K562 (cell line): ENCODE results near the gene ARV1. TPM values are rescaled to one million over a fixed set of nuclear protein-coding genes. Genes with fewer than 3 reads are reported as not detected.

Experiments used
- ELF1 ChIP-seq: fragments of 200-800 bp; sonication (Bioruptor generic); IDR thresholded peaks from 2 replicates; pipeline ENCODE4 v1.6.1; 2016; ENCODE audit warnings: missing genetic modification characterization, missing compliant biosample characterization
- MGA ChIP-seq: fragments of 450-650 bp; IDR thresholded peaks from 2 replicates; pipeline ENCODE4 v1.6.1; 2016; ENCODE audit warnings: mild to moderate bottlenecking, moderate library complexity
- NR4A1 ChIP-seq, 2 experiments: fragments of 250-450 bp in 1 of 2; fragments of 450-650 bp in 1 of 2; sonication (Bioruptor Pico) in 1 of 2; IDR thresholded peaks; 2 replicates each; pipeline versions ENCODE4 v1.4.0 to v1.6.1; 2016 to 2020; ENCODE audit warnings: mild to moderate bottlenecking in 2 of 2, missing compliant biosample characterization in 1 of 2, missing genetic modification characterization in 1 of 2, moderate library complexity in 1 of 2
- RBM39 ChIP-seq: fragments of 200-400 bp; formaldehyde crosslinking; optimal IDR thresholded peaks from 2 replicates; pipeline ENCODE3; 2018; ENCODE audit warnings: low read depth, low read length
- YBX1 ChIP-seq: fragments of 450-650 bp; IDR thresholded peaks from 2 replicates; pipeline ENCODE4 v1.7.1; 2016; ENCODE audit warnings: mild to moderate bottlenecking
- ZNF12 ChIP-seq: sonication (generic); formaldehyde crosslinking; IDR thresholded peaks from 2 replicates; pipeline ENCODE4 v1.4.0; 2020; ENCODE audit warnings: mild to moderate bottlenecking, missing genetic modification reagents
- polyA plus RNA-seq, 8 experiments: library from polyadenylated mRNA; depleted of rRNA in 4 of 8; stranded (reverse) in 5 of 8; unstranded in 3 of 8; fragments of >200 nt; fragmentation: Nextera tagmentation in 2 of 8; fragmentation: Illumina TruSeq in 1 of 8; extraction: Ambion mirVana in 2 of 8; extraction: Trizol in 1 of 8; gene quantifications; 2 replicates each; pipeline versions ENCODE4 v1.2.1 to v1.2.3, GENCODE V29; 2011 to 2014; ENCODE audit warnings: inconsistent platforms in 1 of 8, missing spikeins in 1 of 8
- total RNA-seq, 7 experiments: library from RNA; depleted of rRNA in 6 of 7; stranded (reverse); fragments of >200 nt in 6 of 7; fragmentation: Illumina TruSeq in 2 of 7; extraction: Trizol in 2 of 7; gene quantifications; 2 replicates each; pipeline versions ENCODE4 v1.2.1 to v1.2.3, GENCODE V29; 2011 to 2021; ENCODE audit warnings: low replicate concordance in 1 of 7
- TF ChIP-seq, protein P1 (sequence below): fragments of 450-650 bp; IDR thresholded peaks from 2 replicates; pipeline ENCODE4 v1.6.1; 2016; ENCODE audit warnings: low read depth

Gene ARV1
- total and polyA plus RNA-seq, 9 of the 15 experiments (the other 6 are each of a cell fraction or from before 2014, with no cell fraction given): 54.8 to 139 (median 74.0) TPM

GRCh38 chr1:231040019-231040799 lies 61.3 kb downstream of the ARV1 start, which contains the start of gene FAM89A (continued):
- no peak for TF ChIP-seq MGA
- TF ChIP-seq, protein P1, sequence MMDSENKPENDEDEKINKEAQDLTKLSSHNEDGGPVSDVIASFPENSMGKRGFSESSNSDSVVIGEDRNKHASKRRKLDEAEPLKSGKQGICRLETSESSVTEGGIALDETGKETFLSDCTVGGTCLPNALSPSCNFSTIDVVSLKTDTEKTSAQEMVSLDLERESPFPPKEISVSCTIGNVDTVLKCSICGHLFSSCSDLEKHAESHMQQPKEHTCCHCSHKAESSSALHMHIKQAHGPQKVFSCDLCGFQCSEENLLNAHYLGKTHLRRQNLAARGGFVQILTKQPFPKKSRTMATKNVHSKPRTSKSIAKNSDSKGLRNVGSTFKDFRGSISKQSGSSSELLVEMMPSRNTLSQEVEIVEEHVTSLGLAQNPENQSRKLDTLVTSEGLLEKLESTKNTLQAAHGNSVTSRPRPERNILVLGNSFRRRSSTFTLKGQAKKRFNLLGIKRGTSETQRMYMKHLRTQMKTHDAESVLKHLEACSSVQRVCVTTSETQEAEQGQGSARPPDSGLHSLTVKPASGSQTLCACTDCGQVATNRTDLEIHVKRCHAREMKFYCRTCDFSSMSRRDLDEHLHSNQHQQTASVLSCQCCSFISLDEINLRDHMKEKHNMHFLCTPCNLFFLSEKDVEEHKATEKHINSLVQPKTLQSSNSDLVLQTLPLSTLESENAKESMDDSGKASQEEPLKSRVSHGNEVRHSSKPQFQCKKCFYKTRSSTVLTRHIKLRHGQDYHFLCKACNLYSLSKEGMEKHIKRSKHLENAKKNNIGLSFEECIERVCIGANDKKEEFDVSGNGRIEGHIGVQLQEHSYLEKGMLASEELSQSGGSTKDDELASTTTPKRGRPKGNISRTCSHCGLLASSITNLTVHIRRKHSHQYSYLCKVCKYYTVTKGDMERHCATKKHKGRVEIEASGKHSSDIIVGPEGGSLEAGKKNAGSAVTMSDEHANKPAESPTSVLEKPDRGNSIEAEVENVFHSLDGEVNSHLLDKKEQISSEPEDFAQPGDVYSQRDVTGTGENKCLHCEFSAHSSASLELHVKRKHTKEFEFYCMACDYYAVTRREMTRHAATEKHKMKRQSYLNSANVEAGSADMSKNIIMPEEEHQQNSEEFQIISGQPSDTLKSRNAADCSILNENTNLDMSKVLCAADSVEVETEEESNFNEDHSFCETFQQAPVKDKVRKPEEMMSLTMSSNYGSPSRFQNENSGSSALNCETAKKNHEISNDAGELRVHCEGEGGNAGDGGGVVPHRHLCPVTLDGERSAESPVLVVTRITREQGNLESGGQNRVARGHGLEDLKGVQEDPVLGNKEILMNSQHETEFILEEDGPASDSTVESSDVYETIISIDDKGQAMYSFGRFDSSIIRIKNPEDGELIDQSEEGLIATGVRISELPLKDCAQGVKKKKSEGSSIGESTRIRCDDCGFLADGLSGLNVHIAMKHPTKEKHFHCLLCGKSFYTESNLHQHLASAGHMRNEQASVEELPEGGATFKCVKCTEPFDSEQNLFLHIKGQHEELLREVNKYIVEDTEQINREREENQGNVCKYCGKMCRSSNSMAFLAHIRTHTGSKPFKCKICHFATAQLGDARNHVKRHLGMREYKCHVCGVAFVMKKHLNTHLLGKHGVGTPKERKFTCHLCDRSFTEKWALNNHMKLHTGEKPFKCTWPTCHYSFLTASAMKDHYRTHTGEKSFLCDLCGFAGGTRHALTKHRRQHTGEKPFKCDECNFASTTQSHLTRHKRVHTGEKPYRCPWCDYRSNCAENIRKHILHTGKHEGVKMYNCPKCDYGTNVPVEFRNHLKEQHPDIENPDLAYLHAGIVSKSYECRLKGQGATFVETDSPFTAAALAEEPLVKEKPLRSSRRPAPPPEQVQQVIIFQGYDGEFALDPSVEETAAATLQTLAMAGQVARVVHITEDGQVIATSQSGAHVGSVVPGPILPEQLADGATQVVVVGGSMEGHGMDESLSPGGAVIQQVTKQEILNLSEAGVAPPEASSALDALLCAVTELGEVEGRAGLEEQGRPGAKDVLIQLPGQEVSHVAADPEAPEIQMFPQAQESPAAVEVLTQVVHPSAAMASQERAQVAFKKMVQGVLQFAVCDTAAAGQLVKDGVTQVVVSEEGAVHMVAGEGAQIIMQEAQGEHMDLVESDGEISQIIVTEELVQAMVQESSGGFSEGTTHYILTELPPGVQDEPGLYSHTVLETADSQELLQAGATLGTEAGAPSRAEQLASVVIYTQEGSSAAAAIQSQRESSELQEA: 0 out of 2 replicates have a peak, but pooled peaks have one; percentile 25
- TF ChIP-seq ELF1 (tag): no peak
- TF ChIP-seq RBM39: no peak
- no peak for TF ChIP-seq YBX1
- 0 out of 2 replicates have a peak, but pooled peaks have one; percentile 42 for TF ChIP-seq NR4A1 (CRISPR knock-in tag; IDR thresholded peaks at IDR 0.05)
- TF ChIP-seq NR4A1 (tag; IDR thresholded peaks at IDR 0.05): no peak
- TF ChIP-seq ZNF12: no peak
